Upper lobe of right lung (tissue), 1 donor: ENCODE data around the gene CNNM4. TPM values are rescaled to one million over a fixed set of nuclear protein-coding genes. Genes with fewer than 3 reads are reported as not detected.

Source experiments
- ATAC-seq: fragments of 200-7000 bp; cut with Tn5 transposase; one replicate; pipeline ENCODE4 v1.9.1; 2020; ENCODE audit warnings: mild to moderate bottlenecking, moderate library complexity
- DNase-seq: peaks from one replicate; pipeline ENCODE4 v3.0.0-alpha.2; 2020
- H3K27ac ChIP-seq: fragments of 200-600 bp; one replicate; pipeline ENCODE4 v1.8.0; 2022
- H3K27me3 ChIP-seq: fragments of 200-600 bp; one replicate; pipeline ENCODE4 v1.8.0; 2022; ENCODE audit warnings: mild to moderate bottlenecking
- H3K36me3 ChIP-seq: fragments of 200-600 bp; one replicate; pipeline ENCODE4 v1.8.0; 2022
- H3K4me1 ChIP-seq: fragments of 200-600 bp; one replicate; pipeline ENCODE4 v1.8.0; 2022
- H3K4me3 ChIP-seq: fragments of 200-600 bp; one replicate; pipeline ENCODE4 v1.8.0; 2022; ENCODE audit warnings: mild to moderate bottlenecking
- H3K9me3 ChIP-seq: fragments of 200-600 bp; one replicate; pipeline ENCODE4 v1.8.0; 2022
- intact Hi-C: fragments of 100-400 bp; cut with DNase I; formaldehyde crosslinking; loops from one replicate; pipeline ENCODE4 v1.11.0; 2022
- total RNA-seq: library from RNA; stranded (reverse); fragmentation: NEBNext Ultra II Directional; extraction: Animal tissue kit (Norgen Biotek cat#: 25700); gene quantifications from one replicate; pipeline ENCODE4 v1.2.1, GENCODE V29; 2021
- TF ChIP-seq, protein P1 (sequence below): fragments of 200-600 bp; IDR thresholded peaks from one replicate; pipeline ENCODE4 v1.8.0; 2022; ENCODE audit warnings: antibody characterized with exemption
- donor health status: DM: no; HTN: yes; CAD: no; lungs with severe emphysema.

Gene CNNM4
- total RNA-seq, 1 donor from 2014 or later, result 15.0 TPM

DNA sequence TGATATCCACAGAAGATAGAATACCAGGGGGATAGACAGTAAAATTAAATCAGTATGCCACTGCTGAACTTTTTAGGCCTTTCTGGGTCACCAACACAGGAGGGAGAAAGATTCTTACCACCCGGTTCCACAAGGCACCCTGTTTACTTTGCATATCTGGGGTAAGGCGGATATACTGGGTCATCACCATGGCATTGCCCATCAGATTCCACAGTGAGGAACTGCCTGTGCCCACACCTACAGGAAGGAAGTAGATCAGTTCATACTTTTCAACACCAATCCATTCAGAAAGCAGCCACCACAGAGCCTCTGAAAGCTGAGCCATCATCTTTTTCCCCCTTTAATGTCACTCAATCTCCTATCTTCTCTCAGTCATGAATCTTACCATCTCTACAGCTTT, 22.9 kb upstream of the CNNM4 start:
- no peak for ATAC-seq
- DNase-seq, result no peak
- H3K27me3 ChIP-seq, result no peaks in the 10 kb centered on the region
- no peaks in the 10 kb centered on the region for H3K9me3 ChIP-seq
- TF ChIP-seq, protein P1, sequence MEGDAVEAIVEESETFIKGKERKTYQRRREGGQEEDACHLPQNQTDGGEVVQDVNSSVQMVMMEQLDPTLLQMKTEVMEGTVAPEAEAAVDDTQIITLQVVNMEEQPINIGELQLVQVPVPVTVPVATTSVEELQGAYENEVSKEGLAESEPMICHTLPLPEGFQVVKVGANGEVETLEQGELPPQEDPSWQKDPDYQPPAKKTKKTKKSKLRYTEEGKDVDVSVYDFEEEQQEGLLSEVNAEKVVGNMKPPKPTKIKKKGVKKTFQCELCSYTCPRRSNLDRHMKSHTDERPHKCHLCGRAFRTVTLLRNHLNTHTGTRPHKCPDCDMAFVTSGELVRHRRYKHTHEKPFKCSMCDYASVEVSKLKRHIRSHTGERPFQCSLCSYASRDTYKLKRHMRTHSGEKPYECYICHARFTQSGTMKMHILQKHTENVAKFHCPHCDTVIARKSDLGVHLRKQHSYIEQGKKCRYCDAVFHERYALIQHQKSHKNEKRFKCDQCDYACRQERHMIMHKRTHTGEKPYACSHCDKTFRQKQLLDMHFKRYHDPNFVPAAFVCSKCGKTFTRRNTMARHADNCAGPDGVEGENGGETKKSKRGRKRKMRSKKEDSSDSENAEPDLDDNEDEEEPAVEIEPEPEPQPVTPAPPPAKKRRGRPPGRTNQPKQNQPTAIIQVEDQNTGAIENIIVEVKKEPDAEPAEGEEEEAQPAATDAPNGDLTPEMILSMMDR, result no peak
- peaks cover 25% of the 10 kb centered on the region for H3K4me1 ChIP-seq
- no peak overlapping the region for H3K4me3 ChIP-seq
- H3K36me3 ChIP-seq, result peaks cover 35% of the 10 kb centered on the region
- H3K27ac ChIP-seq, result no peak overlapping the region
- intact Hi-C loops, result no loop called here

DNA sequence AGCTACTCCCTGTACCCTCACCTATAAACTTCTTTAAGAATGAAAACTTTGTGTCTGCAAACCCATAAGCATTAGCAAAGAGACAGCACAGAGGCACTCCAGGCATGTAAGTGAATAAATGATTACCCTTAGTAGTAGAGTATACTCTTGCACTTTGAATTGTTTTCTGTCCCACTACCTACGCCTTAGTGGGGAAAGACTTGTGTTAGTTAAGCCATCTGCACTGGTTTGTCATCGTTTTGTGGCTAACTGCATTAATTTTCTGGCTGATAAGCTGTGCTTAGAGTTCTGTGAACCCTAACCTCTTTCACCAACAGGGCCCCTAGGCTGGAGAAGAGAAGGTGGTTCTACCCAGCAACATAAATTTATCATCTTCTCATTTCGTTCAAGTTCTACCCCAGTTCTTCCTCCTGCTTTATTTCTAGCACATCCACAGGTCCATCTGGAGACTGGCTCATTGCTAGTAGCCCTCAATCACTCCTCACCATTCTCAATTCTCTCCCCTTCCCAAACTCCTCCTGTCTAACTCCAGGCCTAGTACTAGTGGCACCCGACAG, 21.5 kb upstream of the CNNM4 start:
- DNase-seq (no peak), ATAC-seq (no peak)
- intact Hi-C loops, result no loop called here
- H3K4me1 ChIP-seq, result peaks cover 25% of the 10 kb centered on the region
- peak overlapping the region; percentile 88 for H3K4me3 ChIP-seq
- TF ChIP-seq, protein P1, result no peak
- no peaks in the 10 kb centered on the region for H3K27me3 ChIP-seq
- peaks cover 21% of the 10 kb centered on the region for H3K36me3 ChIP-seq
- no peaks in the 10 kb centered on the region for H3K9me3 ChIP-seq
- peak overlapping the region; percentile 84 for H3K27ac ChIP-seq

DNA sequence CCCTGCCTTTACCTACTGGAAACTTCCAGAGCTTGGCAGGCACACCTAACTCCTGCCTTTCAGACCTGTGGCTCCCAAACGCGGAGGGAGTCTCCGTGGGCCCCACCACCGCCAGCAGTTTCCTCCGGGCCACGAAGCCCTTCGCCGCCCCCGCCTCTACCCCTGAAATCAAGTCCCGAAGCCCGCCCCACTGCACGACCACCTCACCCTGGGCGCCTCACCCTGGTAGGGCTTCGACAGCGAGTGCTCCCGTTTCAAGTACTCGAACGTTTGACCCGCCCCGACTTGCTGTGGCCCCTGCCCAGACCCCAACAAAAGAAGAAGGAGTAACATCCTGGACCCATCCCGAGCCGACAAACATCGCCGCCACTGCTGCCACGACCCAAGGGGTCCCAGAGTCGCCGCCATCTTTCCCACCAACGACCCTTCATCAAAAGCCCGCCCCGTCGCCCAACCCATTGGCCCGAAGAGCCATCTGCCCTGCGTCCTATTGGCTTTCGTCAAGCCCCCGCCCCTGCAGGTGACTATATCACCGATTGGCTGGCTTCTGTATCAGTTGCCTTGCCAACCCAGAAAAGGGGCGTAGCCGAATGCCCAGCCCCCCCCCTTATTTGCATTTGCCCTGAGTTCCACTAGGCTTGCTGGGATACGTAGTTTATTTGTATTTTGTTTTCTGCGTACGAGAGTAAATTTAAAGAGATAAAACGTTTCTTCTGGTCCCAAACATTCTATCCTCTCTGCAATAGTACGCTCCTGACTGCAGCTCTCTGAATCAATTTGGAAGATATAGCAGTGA, 20.9 kb upstream of the CNNM4 start, which contains the start of gene LMAN2L:
TSS of gene LMAN2L (minus strand) at position 432 of the 796 bp plus-strand sequence. CDS start at position 408, 24 bp downstream.
- H3K27ac ChIP-seq, result peak within 1 kb of the TSS; percentile 84
- peak within 1 kb of the TSS; percentile 88 for H3K4me3 ChIP-seq
- intact Hi-C loops, result no loop called here
- H3K27me3 ChIP-seq, result no peaks in the 10 kb centered on the region
- H3K9me3 ChIP-seq, result no peaks in the 10 kb centered on the region
- peak; percentile 98 for DNase-seq
- TF ChIP-seq, protein P1, result no peak
- H3K4me1 ChIP-seq, result peaks cover 23% of the 10 kb centered on the region
- ATAC-seq, result peak; percentile 100
- H3K36me3 ChIP-seq, result peaks cover 18% of the 10 kb centered on the region

DNA sequence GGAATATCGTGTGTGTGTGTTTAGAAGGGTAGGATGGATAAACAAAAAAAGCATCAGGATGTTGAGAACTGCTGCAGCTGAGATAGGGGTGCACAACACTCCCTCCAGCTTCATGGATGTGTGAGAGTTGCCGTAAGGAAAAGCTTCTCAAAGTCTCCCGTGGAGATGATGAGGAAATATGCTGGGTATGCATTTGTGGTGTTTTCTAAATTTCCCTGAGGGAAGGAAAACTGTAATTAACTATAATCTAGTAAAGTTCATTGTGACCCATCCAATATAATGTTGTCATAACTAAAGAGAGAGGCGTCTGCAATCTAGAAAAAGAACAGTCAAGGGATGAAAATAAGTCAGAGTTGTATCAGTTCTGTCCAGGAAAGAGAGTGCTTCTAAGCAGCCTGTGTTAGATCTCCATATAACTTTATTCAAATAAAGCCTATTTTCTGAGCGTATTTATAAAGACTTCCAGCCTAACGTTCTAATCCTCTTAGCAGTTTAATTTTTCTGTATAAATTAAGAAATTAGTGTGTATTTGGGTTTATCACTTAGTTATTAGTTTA, 13.6 kb upstream of the CNNM4 start:
- Histone ChIP-seq H3K4me3 (no peak overlapping the region), H3K36me3 (no peaks in the 10 kb centered on the region), H3K27me3 (no peaks in the 10 kb centered on the region), H3K4me1 (no peaks in the 10 kb centered on the region), H3K27ac (no peak overlapping the region), H3K9me3 (no peaks in the 10 kb centered on the region)
- TF ChIP-seq, protein P1, result no peak
- DNase-seq, result no peak
- intact Hi-C loops, result no loop called here
- ATAC-seq, result no peak

DNA sequence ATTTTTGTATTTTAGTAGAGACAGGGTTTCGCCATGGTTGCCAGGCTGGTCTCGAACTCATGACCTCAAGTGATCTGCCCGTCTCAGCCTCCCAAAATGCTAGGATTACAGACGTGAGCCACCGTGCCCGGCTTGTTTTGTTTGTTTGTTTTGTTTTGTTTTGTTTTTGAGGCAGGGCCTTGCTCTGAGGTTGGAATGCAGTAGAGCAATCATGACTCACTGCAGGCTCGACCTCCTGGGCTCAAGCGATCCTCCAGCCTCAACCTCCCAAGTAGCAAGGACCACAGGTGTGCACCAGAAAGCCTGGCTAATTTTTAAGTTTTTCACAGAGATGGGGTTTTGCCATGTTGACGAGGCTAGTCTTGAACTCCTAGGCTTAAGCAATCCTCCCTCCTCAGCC, 8.9 kb upstream of the CNNM4 start:
- H3K27me3 ChIP-seq, result no peaks in the 10 kb centered on the region
- no peak overlapping the region for H3K27ac ChIP-seq
- no peaks in the 10 kb centered on the region for H3K4me1 ChIP-seq
- ATAC-seq (no peak), DNase-seq (no peak)
- no peaks in the 10 kb centered on the region for H3K9me3 ChIP-seq
- TF ChIP-seq, protein P1, result no peak
- no peaks in the 10 kb centered on the region for H3K36me3 ChIP-seq
- intact Hi-C loops, result no loop called here
- H3K4me3 ChIP-seq, result no peak overlapping the region
